ENCODE measurements around the gene FHOD3. TPM values are rescaled to one million over a fixed set of nuclear protein-coding genes. Genes with fewer than 3 reads are reported as not detected.

The FHOD3 gene
- total RNA-seq, 2 experiments from 2014 or later, result not detected

DNA sequence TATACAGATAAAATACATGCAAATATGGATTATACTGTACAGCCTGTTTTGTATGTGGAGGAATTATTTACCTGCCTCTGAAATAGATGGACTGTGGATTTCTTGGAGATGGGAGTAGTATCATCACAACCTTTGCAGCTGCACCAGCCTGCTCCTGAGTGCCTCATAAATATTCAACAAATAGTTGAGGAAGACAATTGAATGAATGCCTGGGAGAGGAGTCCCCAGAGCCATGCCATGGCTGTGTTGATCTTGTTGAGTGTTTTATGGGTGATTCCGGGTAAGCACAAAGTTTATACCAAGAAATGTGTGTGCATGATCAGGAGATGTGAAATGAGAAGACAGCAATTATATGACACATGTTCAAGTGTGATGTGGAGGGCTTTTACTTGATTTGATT lies 225.0 kb downstream of the FHOD3 start:
- POLR2A ChIA-PET, result no interaction called here
- no peak for DNase-seq
- TF ChIP-seq, protein P1, sequence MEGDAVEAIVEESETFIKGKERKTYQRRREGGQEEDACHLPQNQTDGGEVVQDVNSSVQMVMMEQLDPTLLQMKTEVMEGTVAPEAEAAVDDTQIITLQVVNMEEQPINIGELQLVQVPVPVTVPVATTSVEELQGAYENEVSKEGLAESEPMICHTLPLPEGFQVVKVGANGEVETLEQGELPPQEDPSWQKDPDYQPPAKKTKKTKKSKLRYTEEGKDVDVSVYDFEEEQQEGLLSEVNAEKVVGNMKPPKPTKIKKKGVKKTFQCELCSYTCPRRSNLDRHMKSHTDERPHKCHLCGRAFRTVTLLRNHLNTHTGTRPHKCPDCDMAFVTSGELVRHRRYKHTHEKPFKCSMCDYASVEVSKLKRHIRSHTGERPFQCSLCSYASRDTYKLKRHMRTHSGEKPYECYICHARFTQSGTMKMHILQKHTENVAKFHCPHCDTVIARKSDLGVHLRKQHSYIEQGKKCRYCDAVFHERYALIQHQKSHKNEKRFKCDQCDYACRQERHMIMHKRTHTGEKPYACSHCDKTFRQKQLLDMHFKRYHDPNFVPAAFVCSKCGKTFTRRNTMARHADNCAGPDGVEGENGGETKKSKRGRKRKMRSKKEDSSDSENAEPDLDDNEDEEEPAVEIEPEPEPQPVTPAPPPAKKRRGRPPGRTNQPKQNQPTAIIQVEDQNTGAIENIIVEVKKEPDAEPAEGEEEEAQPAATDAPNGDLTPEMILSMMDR (IDR thresholded peaks at IDR 0.05), result no peak

DNA sequence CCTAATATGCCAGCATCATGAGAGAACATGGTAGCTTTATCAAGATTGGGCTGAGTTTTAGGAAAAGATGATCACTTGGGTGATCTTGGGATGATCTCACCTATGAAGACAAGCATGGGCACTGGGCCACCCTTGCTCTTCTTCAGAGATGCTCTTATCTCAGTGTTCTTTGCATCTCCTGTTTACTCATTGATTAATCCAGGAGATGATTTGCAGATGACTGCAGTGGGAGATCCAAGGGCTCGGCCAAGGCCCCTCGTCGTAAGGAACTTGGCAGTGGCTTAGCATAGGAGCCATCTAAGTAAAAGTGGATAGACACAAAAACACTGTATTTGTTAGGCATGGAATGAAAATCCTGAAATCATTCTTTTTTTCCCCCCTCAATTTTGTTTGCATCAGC lies 228.4 kb downstream of the FHOD3 start:
- ChIA-PET POLR2A (no interaction called here), CTCF (no interaction called here)
- no peaks in the 10 kb centered on the region for H3K4me1 Mint-ChIP-seq (ENCODE audit: low read depth)
- ATAC-seq (no peak), DNase-seq (no peak)
- no peak overlapping the region for H3K4me3 Mint-ChIP-seq
- H3K9me3 Mint-ChIP-seq, result no peaks in the 10 kb centered on the region
- intact Hi-C loops (cut with micrococcal nuclease), result no loop called here
- no peaks in the 10 kb centered on the region for H3K27me3 Mint-ChIP-seq
- no peaks in the 10 kb centered on the region for H3K36me3 Mint-ChIP-seq (ENCODE audit: low read depth)
- no peak overlapping the region for H3K27ac Mint-ChIP-seq
- TF ChIP-seq, protein P1 (IDR thresholded peaks at IDR 0.05), result no peak

More for the DNA sequence above, 225.0 kb downstream of the FHOD3 start:
- Mint-ChIP-seq H3K36me3 (ENCODE audit: low read depth) (no peaks in the 10 kb centered on the region), H3K27me3 (no peaks in the 10 kb centered on the region), H3K9me3 (no peaks in the 10 kb centered on the region), H3K4me3 (no peak overlapping the region), H3K4me1 (ENCODE audit: low read depth) (no peaks in the 10 kb centered on the region), H3K27ac (no peak overlapping the region)
- ATAC-seq, result no peak
- CTCF ChIA-PET, result interaction anchor here (0.6 kb wide), 1 partner anchor 684 kb away, joined by 3 read pairs; no protein-coding TSS in a partner anchor
- intact Hi-C loops (cut with micrococcal nuclease), result no loop called here

DNA sequence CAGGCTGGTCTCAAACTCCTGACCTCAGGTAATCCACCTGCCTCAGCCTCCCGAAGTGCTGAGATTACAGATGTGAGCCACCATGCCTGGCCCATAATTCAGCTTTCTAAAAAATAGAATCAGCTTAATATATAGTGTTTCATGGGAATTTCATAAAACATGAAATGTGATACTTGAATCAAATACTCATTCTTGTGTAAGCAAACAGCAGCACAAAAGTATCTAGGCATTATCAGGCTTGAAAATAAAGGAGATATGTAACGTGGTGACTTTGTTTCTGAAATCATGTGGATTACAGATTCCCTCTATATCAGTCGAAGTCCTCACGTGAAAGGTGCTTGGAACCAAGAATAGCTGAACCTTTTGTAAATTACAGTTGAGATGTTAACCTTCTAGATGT lies 229.1 kb downstream of the FHOD3 start:
- no peak for ATAC-seq
- H3K27ac Mint-ChIP-seq, result no peak overlapping the region
- TF ChIP-seq, protein P1 (IDR thresholded peaks at IDR 0.05), result no peak
- no peaks in the 10 kb centered on the region for H3K36me3 Mint-ChIP-seq (ENCODE audit: low read depth)
- H3K27me3 Mint-ChIP-seq, result no peaks in the 10 kb centered on the region
- H3K9me3 Mint-ChIP-seq, result no peaks in the 10 kb centered on the region
- ChIA-PET POLR2A (no interaction called here), CTCF (no interaction called here)
- intact Hi-C loops (cut with micrococcal nuclease), result no loop called here
- H3K4me3 Mint-ChIP-seq, result no peak overlapping the region
- H3K4me1 Mint-ChIP-seq (ENCODE audit: low read depth), result no peaks in the 10 kb centered on the region
- DNase-seq, result no peak

DNA sequence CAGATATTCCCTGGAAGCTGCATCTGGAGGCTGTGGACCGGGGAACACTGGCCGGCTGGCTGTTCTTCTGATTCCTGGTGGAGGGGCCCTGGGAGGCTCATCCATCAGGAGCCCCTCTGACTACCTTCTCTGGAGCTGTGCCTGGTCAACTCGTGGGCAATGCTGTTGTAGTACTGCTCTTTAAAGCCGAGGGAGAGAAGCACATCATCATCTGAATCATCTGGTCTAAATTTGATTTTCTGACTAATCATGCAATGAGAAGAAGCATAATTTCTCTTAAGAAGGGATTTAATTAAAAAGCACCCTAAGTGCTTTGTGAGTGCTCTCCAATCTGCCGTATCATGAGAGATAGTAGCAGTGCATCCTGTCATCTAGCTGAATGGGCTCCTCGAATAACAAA lies 229.5 kb downstream of the FHOD3 start:
- intact Hi-C loops (cut with micrococcal nuclease), result no loop called here
- POLR2A ChIA-PET, result no interaction called here

DNA sequence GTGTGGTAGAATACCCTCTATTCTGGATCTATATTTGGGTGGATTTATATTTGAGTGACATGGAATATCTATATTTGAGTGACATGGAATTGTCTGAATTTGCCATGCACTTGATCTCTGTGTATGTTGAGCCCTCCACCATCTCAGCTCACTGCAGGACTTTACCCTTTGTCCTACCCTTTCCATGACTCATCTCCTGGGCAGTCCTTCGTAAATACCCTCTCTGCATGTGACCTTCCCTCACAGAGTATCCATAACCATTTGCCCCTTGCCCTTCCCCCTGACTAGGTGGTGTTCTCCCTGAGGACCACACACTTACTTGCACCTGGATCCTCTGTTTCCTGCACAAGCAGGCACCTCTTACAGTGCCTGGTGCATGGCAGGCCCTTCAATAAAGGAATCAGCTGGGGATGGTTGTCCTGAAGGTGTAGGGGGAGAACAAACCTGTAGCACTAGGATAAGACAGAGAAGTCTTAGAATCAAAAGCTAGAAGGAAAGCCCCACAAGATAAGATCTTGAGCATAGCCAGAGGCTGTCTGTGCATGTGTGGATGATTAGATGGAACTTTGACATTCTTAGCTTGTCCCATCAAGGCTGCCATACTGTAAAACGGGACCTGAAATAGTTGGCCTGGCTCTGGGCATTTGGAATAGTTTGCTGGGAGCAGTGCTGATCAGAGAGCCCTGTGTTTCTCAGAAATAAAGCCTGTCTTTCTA lies 230.4 kb downstream of the FHOD3 start:
- TF ChIP-seq, protein P1 (IDR thresholded peaks at IDR 0.05), result no peak
- Mint-ChIP-seq H3K4me3 (no peak overlapping the region), H3K27me3 (no peaks in the 10 kb centered on the region), H3K36me3 (ENCODE audit: low read depth) (no peaks in the 10 kb centered on the region), H3K27ac (no peak overlapping the region), H3K4me1 (ENCODE audit: low read depth) (no peaks in the 10 kb centered on the region), H3K9me3 (no peaks in the 10 kb centered on the region)
- ChIA-PET CTCF (no interaction called here), POLR2A (no interaction called here)
- intact Hi-C loops (cut with micrococcal nuclease), result no loop called here
- ATAC-seq (no peak), DNase-seq (no peak)

More for the DNA sequence above, 229.5 kb downstream of the FHOD3 start:
- H3K27me3 Mint-ChIP-seq, result no peaks in the 10 kb centered on the region
- CTCF ChIA-PET, result no interaction called here
- TF ChIP-seq, protein P1 (IDR thresholded peaks at IDR 0.05), result no peak
- no peak overlapping the region for H3K4me3 Mint-ChIP-seq
- no peaks in the 10 kb centered on the region for H3K9me3 Mint-ChIP-seq
- no peak overlapping the region for H3K27ac Mint-ChIP-seq
- no peaks in the 10 kb centered on the region for H3K4me1 Mint-ChIP-seq (ENCODE audit: low read depth)
- DNase-seq (no peak), ATAC-seq (no peak)
- H3K36me3 Mint-ChIP-seq (ENCODE audit: low read depth), result no peaks in the 10 kb centered on the region
